ENCODE data around the gene TOR4A.

TOR4A gene

DNA sequence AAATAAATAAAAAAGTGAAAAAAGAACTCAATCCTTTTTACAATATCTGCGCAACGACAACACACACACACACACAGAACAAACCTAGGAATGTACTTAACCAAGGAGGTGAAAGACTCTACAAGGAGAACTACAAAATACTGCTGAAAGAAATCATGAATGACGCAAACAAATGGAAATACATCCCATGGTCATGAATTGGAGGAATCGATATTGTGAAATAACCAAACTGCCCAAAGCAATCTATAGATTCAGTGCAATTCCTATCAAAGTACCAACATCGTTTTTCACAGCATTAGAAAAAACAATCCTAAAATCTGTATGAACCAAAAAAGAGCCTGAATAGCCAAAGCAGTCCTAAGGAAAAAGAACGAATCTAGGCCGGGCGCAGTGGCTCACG is 54.4 kb downstream of the TOR4A start:
- DNase-seq (ENCODE audit: extremely low read depth in 1 of 2, low read depth in 1 of 2) = no peak
